CD4-positive, alpha-beta T cell treated with Interleukin-17A for 4 hours (primary cell): Measurements from ENCODE around the gene ECSIT.
"Not testable (repeated sequence)": the region's sequence is repeated elsewhere in the genome, so short reads cannot be mapped to it uniquely, and the experiment has no call there.

Source experiments
- DNase-seq: peaks from one replicate; pipeline ENCODE4 v3.0.0-alpha.2; 2020; ENCODE audit warnings: mixed read lengths

ECSIT gene

DNA sequence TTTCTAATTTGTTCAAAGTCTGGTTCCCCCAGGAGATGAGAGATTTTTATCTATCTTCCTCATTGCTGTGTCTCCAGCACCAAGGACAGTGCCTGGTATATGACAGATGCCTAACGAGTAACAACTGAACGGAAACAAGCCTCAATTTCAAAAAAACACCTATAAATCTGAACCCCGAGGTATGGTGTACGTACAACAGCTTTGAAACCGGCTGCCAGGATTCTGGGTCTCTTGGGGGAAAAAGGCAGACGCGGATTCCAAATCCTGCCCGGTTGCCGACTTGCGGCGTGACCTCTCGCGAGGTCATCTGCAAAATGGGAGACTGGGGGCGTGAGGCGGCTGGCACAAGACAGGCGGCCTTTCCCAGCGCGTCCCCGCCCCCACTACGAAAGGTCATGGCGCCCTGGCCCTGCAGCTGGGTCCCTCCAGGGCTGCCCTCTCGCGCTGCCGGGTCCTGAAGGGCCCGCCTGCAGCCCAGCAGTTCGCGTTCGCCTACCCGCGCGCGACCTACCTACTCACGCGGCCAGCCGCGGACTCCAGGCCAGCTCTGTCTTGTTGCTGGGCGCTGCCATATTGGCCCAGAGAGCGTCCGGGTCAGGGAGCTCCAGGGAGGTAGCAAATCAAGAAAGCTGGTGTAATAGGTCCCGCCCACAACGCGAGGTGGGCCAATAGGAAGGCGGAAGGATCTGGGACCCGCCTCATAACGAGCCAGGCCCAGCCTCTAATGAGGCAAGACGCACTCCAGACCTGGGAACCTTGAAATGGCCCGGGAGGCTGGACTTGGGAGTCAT lies at the start of gene ECSIT:
Gene ECSIT, minus strand, starts transcription at position 584 of the 791 bp plus-strand sequence. CDS start 9,964 bp downstream, outside the sequence.
- peak; percentile 92 for DNase-seq

GRCh38 chr19:11577451-11578257 lies 48.7 kb upstream of the ECSIT start, which contains the start of gene ACP5:
TSS of gene ACP5 (minus strand) at chr19:11577645. CDS start at chr19:11577317, 328 bp downstream.
- peak; percentile 20 for DNase-seq

DNA sequence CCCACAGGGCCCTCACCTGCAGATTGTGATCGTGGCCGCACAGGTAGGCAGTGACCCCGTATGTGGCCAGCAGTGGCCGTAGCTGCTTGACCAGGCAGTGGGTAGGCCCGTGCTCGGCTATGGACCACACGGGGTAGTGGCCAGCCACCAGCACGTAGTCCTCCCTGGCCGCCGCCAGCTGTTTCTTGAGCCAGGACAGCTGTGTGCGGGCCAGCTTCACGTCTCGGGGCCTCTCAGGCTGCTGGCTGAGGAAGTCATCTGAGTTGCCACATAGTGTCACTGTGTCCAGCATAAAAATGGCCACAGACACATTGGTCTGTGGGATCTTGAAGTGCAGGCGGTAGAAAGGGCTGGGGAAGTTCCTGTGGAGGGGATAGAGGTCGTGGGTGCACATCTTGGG lies 47.3 kb upstream of the ECSIT start:
- no peak for DNase-seq

DNA sequence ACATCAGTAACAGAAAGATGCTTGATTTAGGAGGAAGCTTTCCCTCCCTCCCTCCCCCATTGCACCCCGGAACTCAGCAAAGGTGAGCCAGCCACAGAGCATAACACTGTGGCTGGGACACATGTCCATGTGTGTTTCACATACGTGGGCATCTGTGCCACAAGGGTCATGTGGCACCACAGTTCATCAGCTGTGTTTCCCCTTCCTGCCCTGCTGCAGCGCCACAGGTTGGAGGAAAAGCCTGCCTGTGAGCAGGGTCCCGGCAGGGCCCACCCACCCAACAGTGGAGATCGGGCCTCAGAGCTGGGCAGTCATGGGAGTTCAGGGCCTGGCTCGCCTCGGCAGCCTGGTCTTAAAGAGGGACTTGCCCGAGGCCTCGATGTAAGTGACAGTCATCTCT lies 45.8 kb upstream of the ECSIT start:
- no peak for DNase-seq

GRCh38 chr19:11573763-11574162 lies 44.8 kb upstream of the ECSIT start:
- not testable (repeated sequence) for DNase-seq

DNA sequence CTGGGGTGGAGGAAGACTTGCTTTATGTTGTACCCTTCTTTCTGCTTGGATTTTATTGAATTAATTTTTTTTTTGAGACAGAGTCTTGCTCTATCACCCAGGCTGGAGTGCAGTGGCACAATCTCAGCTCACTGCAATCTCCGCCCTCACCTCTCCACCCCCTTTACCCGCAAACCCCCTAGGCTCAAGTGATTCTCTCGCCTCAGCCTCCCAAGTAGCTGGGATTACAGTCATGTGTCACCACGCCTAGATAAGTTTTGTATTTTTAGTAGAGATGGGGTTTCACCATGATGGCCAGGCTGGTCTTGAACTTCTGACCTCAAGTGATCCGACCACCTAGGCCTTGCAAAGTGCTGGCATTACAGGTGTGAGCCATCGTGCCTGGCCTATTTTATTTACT lies 44.4 kb upstream of the ECSIT start:
- not testable (repeated sequence) for DNase-seq

DNA sequence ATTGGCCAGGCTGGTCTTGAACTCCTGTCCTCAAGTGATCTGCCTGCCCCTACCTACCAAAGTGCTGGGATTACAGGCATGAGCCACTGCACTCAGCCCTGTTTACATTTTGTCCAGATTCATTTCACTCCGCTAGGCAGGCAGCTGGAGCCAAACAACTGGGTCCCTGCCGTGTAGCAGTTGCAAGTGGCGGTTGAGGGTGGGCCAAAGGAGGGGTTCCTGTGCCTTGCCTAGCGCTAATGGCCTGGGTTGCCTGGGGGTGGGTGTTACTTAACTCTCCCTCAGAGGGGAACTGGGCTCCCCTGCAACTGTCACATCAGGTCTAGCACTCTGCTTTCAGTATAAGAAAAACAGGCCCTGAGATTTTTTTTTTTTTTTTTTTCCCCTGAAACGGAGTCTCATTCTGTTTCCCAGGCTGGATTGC lies 41.1 kb upstream of the ECSIT start:
- no peak for DNase-seq

DNA sequence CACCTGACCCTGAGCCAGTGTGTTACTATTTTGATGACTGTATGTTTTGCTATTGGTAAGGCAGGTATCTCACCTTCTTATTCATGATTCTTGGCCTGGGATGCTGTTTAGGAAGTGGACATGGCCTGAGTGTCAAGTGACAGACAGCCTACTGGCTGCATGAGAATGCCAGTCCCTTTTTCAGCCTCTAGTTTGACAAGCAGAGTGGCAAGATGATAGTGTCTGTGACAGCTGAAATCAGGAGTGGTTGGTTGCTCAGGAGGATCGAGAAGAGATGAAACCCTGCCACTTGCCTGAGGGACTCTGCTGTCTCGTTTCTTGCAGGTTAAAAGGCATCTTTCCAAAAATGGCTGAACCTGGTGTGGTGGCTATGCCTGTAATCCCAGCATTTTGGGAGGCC lies 37.2 kb upstream of the ECSIT start:
- DNase-seq, result no peak

GRCh38 chr19:11565649-11565980 lies 36.7 kb upstream of the ECSIT start:
- DNase-seq, result not testable (repeated sequence)

GRCh38 chr19:11564082-11564807 lies 35.3 kb upstream of the ECSIT start:
- not testable (repeated sequence) for DNase-seq

GRCh38 chr19:11563532-11563931 lies 34.6 kb upstream of the ECSIT start:
- no peak for DNase-seq

DNA sequence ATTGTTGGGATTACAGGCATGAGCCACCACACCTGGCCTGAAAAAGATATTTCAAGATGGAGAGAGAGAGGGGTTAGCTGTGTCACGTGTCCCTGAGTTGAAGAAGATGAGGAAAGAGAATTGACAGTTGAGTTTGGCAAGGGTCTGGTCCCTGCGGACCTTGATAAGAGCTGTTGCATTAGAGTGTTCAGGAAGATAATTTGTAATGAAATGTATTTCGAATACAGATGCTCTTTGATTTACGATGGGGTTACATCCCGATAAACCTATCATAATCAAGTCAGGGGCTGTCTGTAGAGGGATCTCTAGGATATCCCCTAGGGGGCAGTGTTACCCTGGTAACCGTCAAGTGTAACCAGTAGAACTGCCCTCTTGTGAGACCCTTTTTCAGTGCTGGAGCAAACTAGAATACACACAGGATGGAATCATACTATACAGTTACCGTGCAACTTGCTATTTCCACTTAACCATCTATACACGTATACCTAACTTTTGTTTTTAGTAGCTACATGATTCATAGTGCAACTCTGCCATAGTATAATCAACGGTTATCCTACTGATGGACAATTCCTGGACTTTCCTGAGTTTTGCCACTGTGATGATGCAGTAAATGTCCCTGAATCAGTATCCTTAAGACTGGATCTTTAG lies 31.6 kb upstream of the ECSIT start:
- DNase-seq, result peak; percentile 72

DNA sequence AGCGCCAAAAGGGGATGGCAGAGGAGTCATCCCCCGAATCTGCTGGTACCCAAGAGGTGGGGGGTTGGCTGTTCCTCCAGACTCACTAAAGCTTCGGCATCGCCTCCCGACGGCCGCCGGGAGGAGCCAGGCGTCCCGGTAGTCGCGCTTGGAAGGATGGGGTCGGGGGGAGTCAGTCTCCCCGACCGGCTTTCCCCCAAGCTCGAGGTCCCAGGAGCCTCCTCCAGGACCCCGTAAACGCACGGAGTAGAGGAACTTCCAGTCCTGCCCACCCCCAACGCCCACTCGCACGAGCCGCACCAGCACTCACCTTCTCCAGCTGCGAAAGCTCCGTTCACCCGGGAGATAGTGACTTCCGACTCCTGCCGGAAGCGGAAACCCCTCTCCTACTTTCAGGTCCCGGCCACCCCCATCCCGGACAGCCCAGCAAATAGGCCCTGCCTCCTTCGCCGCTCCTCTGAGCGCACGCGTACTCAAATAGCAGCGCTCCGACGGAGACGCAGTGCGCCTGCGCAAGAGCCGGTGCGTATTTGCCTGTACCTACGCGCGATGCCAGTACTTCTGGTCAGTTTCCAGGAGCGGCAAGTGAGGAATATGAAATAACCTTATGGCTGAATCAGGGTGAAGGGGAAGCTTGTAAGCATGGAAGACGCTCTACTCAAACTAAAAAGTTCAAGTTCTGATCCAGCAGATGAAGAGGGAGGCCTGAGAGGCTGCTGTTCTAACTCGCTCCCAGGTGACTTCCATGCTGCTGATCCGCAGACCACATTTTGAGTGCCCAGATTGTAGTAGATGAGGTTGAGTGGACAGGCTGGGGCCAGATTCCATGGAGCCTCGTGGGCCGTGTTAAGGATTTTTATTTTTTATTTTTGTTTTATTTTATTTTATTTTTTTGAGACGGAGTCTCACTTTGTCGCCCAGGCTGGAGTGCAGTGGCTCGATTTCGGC lies 30.2 kb upstream of the ECSIT start, which contains the start of gene ELOF1:
Gene ELOF1, minus strand, starts transcription at position 350 of the 948 bp plus-strand sequence. CDS start 4,883 bp downstream, outside the sequence.
- peak; percentile 98 for DNase-seq

GRCh38 chr19:11556634-11557420 lies 27.9 kb upstream of the ECSIT start:
- DNase-seq, result no peak

- DNase-seq, result no peak
Measured at GRCh38 chr19:11555246-11555645, 26.3 kb upstream of the ECSIT start.

GRCh38 chr19:11554160-11554559 lies 25.2 kb upstream of the ECSIT start:
- no peak for DNase-seq

DNA sequence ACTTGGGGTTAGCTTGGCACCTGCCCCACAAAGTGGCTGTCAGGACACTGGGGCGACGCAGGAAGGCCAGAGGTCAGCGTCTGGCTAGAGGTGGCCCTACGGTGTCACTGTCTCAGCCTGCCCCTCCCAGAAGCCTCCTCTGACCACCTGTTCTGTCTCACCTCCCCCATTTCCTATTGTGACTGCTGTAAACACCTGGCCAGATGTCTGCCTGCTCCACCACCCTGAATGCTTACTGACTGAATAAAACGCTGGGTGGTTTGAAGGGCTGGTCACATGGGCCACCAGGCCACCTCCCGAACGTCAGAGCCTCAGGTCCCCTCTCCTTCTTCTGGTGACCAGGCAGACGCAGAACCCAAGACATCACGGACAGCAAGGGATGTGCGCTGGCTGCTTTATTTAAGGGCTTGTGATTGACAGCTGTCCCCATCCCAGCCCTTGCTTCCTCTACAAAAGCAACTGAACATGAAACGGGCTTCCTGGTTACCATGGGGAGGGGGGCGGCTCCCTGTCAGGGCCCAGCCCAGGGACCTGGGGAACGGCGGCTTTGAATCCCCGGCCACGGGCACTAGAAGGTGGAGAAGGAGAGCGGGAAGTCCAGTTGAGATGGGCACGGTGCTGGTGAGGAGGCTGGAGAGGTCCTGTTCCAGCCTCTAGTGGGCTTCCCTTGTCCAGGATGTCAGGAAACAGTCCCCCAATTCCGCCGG lies 23.9 kb upstream of the ECSIT start:
- DNase-seq, result no peak

- DNase-seq, result no peak
Measured at GRCh38 chr19:11551603-11552235, 22.8 kb upstream of the ECSIT start.

DNA sequence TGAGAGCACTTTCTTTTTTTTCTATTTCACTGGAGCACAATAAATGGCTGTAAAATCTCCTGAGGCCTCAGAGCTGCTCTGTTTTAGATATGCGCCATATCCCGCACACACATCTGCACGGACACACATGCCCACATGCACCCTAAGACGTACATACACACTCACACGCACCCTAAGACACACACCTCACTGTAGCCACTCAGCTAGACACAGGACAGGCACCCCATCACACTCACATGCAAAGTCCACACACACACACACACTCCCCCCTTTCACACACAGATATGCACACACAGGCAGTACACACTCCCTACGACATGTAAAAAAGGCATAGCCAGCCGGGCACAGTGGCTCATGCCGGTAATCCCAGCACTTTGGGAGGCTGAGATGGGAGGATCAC lies 21.3 kb upstream of the ECSIT start:
- no peak for DNase-seq
